Gastroesophageal sphincter (tissue), 4 donors: Measurements from ENCODE around the gene ZSCAN18. TPM values are rescaled to one million over a fixed set of nuclear protein-coding genes. Genes with fewer than 3 reads are reported as not detected.

Source experiments
- ATAC-seq: fragments of 150-250 bp; one replicate; pipeline ENCODE4 v1.9.1; 2016; ENCODE audit warnings: mild to moderate bottlenecking, moderate library complexity
- H3K27ac ChIP-seq, 4 donors: fragments of 200-600 bp; sonication (generic) in 3 of 4; 1 replicate in 3 of 4; 2 replicates in 1 of 4; pipeline ENCODE4 v1.5.1; 2016 to 2019
- H3K27me3 ChIP-seq: fragments of 200-600 bp; sonication (generic); one replicate; pipeline ENCODE4 v1.5.1; 2019
- H3K36me3 ChIP-seq, 2 donors: fragments of 200-600 bp; sonication (generic); one replicate each; pipeline ENCODE4 v1.5.1; 2019; ENCODE audit warnings: control low read depth in 1 of 2
- H3K4me1 ChIP-seq, 3 donors: fragments of 200-600 bp; sonication (generic); 1 replicate in 2 of 3; 2 replicates in 1 of 3; pipeline ENCODE4 v1.5.1; 2016 to 2019; ENCODE audit warnings: control low read depth in 2 of 3
- H3K4me3 ChIP-seq, 2 donors: fragments of 200-600 bp; sonication (generic); one replicate each; pipeline ENCODE4 v1.5.1; 2019; ENCODE audit warnings: mild to moderate bottlenecking in 1 of 2, moderate library complexity in 1 of 2
- H3K9me3 ChIP-seq, 3 donors: fragments of 200-600 bp; sonication (generic); one replicate each; pipeline ENCODE4 v1.5.1; 2017 to 2019; ENCODE audit warnings: control low read depth in 2 of 3
- EP300 ChIP-seq: sonication (generic); formaldehyde crosslinking; IDR thresholded peaks from one replicate; pipeline ENCODE4 v1.6.1; 2017; ENCODE audit warnings: antibody characterized with exemption, mild to moderate bottlenecking
- POLR2A ChIP-seq, 2 donors: fragments of 450-650 bp; IDR thresholded peaks; one replicate each; pipeline ENCODE4 v1.6.1; 2017; ENCODE audit warnings: antibody characterized with exemption in 2 of 2, mild to moderate bottlenecking in 2 of 2, moderate library complexity in 1 of 2
- POLR2AphosphoS5 ChIP-seq: sonication (generic); formaldehyde crosslinking; IDR thresholded peaks from one replicate; pipeline ENCODE4 v1.6.1; 2017; ENCODE audit warnings: antibody characterized with exemption
- WGBS, 2 donors: methylation state at CpG; one replicate each; pipeline ENCODE4 v1.1.5; 2018; ENCODE audit warnings: low coverage in 1 of 2; 5-methylcytosine and 5-hydroxymethylcytosine counted together
- total RNA-seq, 4 donors: library from RNA; depleted of rRNA; stranded (reverse); fragments of >200 nt; gene quantifications; one replicate each; pipeline ENCODE4 v1.1.0, GENCODE V29; 2016
- TF ChIP-seq, protein P1 (sequence below), 4 experiments: fragments of 200-600 bp in 2 of 4; fragments of 450-650 bp in 2 of 4; sonication (generic) in 1 of 4; IDR thresholded peaks; one replicate each; pipeline ENCODE4 v1.5.1; 2017 to 2019; ENCODE audit warnings: antibody characterized with exemption in 4 of 4, mild to moderate bottlenecking in 2 of 4, moderate library complexity in 2 of 4

The ZSCAN18 gene
- total RNA-seq, 4 donors from 2014 or later, result 82.4 to 144 (median 123) TPM

DNA sequence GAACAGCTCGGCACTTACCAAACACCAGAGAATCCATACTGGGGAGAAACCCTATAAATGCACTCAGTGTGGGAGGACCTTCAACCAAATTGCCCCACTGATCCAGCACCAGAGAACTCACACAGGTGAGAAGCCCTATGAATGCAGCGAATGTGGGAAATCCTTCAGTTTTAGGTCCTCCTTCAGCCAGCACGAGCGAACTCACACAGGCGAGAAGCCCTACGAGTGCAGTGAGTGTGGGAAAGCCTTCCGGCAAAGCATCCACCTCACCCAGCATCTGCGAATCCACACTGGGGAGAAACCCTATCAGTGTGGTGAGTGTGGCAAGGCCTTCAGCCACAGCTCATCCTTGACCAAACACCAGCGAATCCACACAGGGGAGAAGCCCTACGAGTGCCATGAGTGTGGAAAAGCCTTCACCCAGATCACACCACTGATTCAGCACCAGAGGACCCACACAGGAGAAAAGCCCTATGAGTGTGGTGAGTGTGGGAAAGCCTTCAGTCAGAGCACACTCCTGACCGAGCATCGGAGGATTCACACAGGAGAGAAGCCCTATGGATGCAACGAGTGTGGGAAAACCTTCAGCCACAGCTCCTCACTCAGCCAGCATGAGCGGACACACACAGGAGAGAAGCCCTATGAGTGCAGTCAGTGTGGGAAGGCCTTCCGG is 30.7 kb downstream of the ZSCAN18 start:
- no peaks in the 10 kb centered on the region for H3K4me1 ChIP-seq
- WGBS, 2 donors, result 92 to 96% methylated on average over 4 to 6 of the region's 15 CpGs
- H3K4me3 ChIP-seq, result no peak overlapping the region
- ATAC-seq, result no peak
- no peak overlapping the region for H3K27ac ChIP-seq
- peaks cover 0 to 91% of the 10 kb centered on the region in 2 donors for H3K36me3 ChIP-seq
- H3K9me3 ChIP-seq, result peaks cover 0 to 99% (median 6%) of the 10 kb centered on the region in 3 donors
- TF ChIP-seq EP300 (no peak), POLR2A (IDR thresholded peaks at IDR 0.05) (no peak), POLR2AphosphoS5 (no peak)
- TF ChIP-seq, protein P1, sequence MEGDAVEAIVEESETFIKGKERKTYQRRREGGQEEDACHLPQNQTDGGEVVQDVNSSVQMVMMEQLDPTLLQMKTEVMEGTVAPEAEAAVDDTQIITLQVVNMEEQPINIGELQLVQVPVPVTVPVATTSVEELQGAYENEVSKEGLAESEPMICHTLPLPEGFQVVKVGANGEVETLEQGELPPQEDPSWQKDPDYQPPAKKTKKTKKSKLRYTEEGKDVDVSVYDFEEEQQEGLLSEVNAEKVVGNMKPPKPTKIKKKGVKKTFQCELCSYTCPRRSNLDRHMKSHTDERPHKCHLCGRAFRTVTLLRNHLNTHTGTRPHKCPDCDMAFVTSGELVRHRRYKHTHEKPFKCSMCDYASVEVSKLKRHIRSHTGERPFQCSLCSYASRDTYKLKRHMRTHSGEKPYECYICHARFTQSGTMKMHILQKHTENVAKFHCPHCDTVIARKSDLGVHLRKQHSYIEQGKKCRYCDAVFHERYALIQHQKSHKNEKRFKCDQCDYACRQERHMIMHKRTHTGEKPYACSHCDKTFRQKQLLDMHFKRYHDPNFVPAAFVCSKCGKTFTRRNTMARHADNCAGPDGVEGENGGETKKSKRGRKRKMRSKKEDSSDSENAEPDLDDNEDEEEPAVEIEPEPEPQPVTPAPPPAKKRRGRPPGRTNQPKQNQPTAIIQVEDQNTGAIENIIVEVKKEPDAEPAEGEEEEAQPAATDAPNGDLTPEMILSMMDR (IDR thresholded peaks at IDR 0.05), result no peak
- H3K27me3 ChIP-seq, result no peaks in the 10 kb centered on the region

DNA sequence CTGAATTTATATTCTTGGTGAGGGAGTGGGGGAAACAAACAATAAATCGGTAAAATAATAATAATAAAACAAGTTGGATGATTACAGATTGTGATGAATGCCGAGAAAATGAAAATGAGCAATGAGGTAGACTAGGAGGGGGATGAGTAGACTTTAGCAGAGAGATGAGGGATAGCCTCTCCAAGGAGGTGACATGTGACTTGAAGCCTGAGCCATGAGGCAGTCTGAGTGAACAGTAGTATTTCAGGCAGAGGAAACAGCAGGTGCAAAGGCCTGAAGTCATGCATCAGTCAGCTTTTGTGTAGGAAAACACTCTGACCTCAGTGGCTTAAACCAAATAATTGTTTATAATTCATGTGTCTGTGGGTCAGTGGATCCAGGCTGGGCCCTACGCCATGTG is 34.3 kb downstream of the ZSCAN18 start:
- WGBS, 2 donors, result 88 to 100% methylated on average over 1 to 2 of the region's 3 CpGs
- no peak overlapping the region for H3K27ac ChIP-seq
- no peaks in the 10 kb centered on the region for H3K27me3 ChIP-seq
- TF ChIP-seq EP300 (no peak), POLR2AphosphoS5 (no peak), POLR2A (IDR thresholded peaks at IDR 0.05) (no peak)
- TF ChIP-seq, protein P1 (IDR thresholded peaks at IDR 0.05), result no peak
- no peak overlapping the region for H3K4me3 ChIP-seq
- peaks cover 0 to 13% (median 0%) of the 10 kb centered on the region in 3 donors for H3K4me1 ChIP-seq
- H3K36me3 ChIP-seq, result peaks cover 0 to 74% of the 10 kb centered on the region in 2 donors
- H3K9me3 ChIP-seq, result peaks cover 0 to 85% (median 4%) of the 10 kb centered on the region in 3 donors
- ATAC-seq, result no peak

DNA sequence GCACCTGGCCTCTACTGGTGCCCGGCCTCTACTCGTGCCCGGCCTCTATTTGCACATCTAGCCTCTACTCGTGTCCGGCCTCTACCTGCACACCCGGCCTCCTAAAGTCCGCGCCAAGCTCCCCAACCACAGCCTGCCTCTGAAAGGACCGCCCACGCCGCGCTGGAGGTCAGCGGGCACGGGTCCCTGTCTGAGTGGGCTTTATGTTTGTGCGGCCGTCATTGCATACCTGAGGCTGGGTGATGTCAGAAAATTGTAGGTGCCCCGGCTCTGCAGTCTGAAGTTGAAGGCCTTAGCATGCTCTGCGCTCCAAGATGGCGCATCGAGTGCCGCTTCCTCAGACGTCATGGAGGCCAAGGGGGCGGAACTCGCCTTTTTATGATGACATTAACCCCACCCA is 37.8 kb downstream of the ZSCAN18 start:
- peak overlapping the region in 2 of 4 donors; percentile 92 to 95 for H3K27ac ChIP-seq
- no peak for ATAC-seq
- 77% methylated on average over 5 of the region's 24 CpGs; no CpG with 5 or more reads in 1 of the 2 donors for WGBS, 2 donors

DNA sequence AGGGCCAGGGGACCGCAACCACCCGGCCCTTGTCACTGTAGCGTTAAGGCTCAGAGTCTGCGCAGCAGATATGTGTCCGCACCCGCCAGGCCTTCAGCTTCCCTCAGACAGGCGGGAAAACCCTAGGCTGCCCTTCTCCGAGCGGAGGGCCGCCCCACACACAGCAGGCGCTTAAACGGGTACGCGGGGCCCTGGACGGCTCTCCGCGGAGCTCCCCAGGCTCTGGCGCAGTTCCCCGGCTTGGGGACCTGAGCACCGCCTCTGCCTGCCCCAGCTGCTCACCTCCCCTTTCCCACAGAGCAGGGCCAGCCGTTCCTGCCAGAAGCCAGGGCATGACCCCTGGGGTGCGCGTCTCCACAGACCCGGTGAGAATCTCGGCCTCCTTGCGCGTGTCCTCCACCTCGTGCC is 38.4 kb downstream of the ZSCAN18 start:
- peak overlapping the region; percentile 58 to 71 for H3K4me3 ChIP-seq
- H3K9me3 ChIP-seq, result peaks cover 0 to 50% (median 0%) of the 10 kb centered on the region in 3 donors
- peaks cover 0 to 34% of the 10 kb centered on the region in 2 donors for H3K36me3 ChIP-seq
- H3K27ac ChIP-seq, result peak overlapping the region; percentile 79 to 95 (median 92)
- TF ChIP-seq, protein P1 (IDR thresholded peaks at IDR 0.05), result no peak
- TF ChIP-seq POLR2A (IDR thresholded peaks at IDR 0.05) (no peak), POLR2AphosphoS5 (no peak), EP300 (no peak)
- H3K27me3 ChIP-seq, result no peaks in the 10 kb centered on the region
- H3K4me1 ChIP-seq, result peaks cover 0 to 35% (median 0%) of the 10 kb centered on the region in 3 donors
- 28% methylated on average over 12 of the region's 28 CpGs; no CpG with 5 or more reads in 1 of the 2 donors for WGBS, 2 donors
- no peak for ATAC-seq

More for the DNA sequence above, 37.8 kb downstream of the ZSCAN18 start:
- peaks cover 0 to 30% (median 0%) of the 10 kb centered on the region in 3 donors for H3K4me1 ChIP-seq
- H3K9me3 ChIP-seq, result peaks cover 0 to 50% (median 0%) of the 10 kb centered on the region in 3 donors
- peaks cover 0 to 39% of the 10 kb centered on the region in 2 donors for H3K36me3 ChIP-seq
- peak overlapping the region in 1 of 2 donors; percentile 71 for H3K4me3 ChIP-seq
- TF ChIP-seq POLR2AphosphoS5 (no peak), EP300 (no peak), POLR2A (IDR thresholded peaks at IDR 0.05) (no peak)
- TF ChIP-seq, protein P1 (IDR thresholded peaks at IDR 0.05), result no peak
- H3K27me3 ChIP-seq, result no peaks in the 10 kb centered on the region
